HCT116 (cell line): Measurements from ENCODE around the gene CHST4.

Experiments used
- CBX3 ChIP-seq: IDR thresholded peaks from 2 replicates; pipeline ENCODE4 v1.6.1; 2012; ENCODE audit warnings: low read depth
- CTCF ChIP-seq, 3 experiments: fragments of 200-600 bp in 1 of 3; sonication (generic) in 1 of 3; IDR thresholded peaks in 2 of 3; conservative IDR thresholded peaks in 1 of 3; 2 replicates each; pipeline ENCODE4 v1.5.1; 2012 to 2017; ENCODE audit warnings: low read depth in 2 of 3, low read length in 2 of 3, antibody characterized with exemption in 1 of 3, borderline replicate concordance in 1 of 3, control low read depth in 1 of 3, mild to moderate bottlenecking in 1 of 3, mixed read lengths in 1 of 3, mixed run types in 1 of 3, moderate library complexity in 1 of 3; ENCODE audit not compliant: insufficient read depth in 1 of 3
- EZH2 ChIP-seq: fragments of 200-600 bp; sonication (generic); IDR thresholded peaks from 2 replicates; pipeline ENCODE4 v1.6.1; 2017; ENCODE audit warnings: antibody characterized with exemption, mixed run types
- EZH2phosphoT487 ChIP-seq: fragments of 200-600 bp; IDR thresholded peaks from 2 replicates; pipeline ENCODE4 v1.6.1; 2018; ENCODE audit warnings: antibody characterized with exemption, borderline replicate concordance
- JUND ChIP-seq: IDR thresholded peaks from 2 replicates; pipeline ENCODE4 v1.6.1; 2012
- POLR2A ChIP-seq: IDR thresholded peaks from 2 replicates; pipeline ENCODE4 v1.7.0; 2011; ENCODE audit warnings: borderline replicate concordance; ENCODE audit not compliant: insufficient read depth, insufficient read length; ENCODE audit errors: extremely low read depth
- POLR2AphosphoS5 ChIP-seq: IDR thresholded peaks from 2 replicates; pipeline ENCODE4 v1.6.1; 2011; ENCODE audit warnings: mild to moderate bottlenecking, low read depth, low read length, moderate library complexity
- RAD21 ChIP-seq: IDR thresholded peaks from 2 replicates; pipeline ENCODE4 v1.6.1; 2012; ENCODE audit warnings: low read depth, mild to moderate bottlenecking
- REST ChIP-seq: IDR thresholded peaks from 2 replicates; pipeline ENCODE4 v1.6.1; 2012; ENCODE audit warnings: low read depth
- YY1 ChIP-seq: IDR thresholded peaks from 2 replicates; pipeline ENCODE4 v1.6.1; 2011; ENCODE audit warnings: low read length, low read depth, moderate library complexity, mild to moderate bottlenecking; ENCODE audit not compliant: insufficient replicate concordance; ENCODE audit errors: extremely low read depth
- ZBTB33 ChIP-seq: IDR thresholded peaks from 2 replicates; pipeline ENCODE4 v1.6.1; 2011; ENCODE audit warnings: mild to moderate bottlenecking, low read length, moderate library complexity; ENCODE audit not compliant: insufficient replicate concordance; ENCODE audit errors: extremely low read depth
- ZNF274 ChIP-seq: fragments of 200-500 bp; sonication (Bioruptor generic); IDR thresholded peaks from 2 replicates; pipeline ENCODE4 v1.6.1; 2014; ENCODE audit warnings: mild to moderate bottlenecking, low read depth, low read length, inconsistent platforms

- TF ChIP-seq CTCF (IDR thresholded peaks at IDR 0.05 in 2 of 3, conservative IDR thresholded peaks at IDR 0.05 in 1 of 3; ENCODE audit: borderline replicate concordance in 1 of 3, insufficient read depth in 1 of 3, low read depth in 2 of 3, low read length in 2 of 3) (no peak), REST (no peak), YY1 (no peak), POLR2A (no peak), EZH2 (no peak), EZH2phosphoT487 (no peak), JUND (no peak), ZBTB33 (no peak), RAD21 (no peak), POLR2AphosphoS5 (no peak), CBX3 (no peak), ZNF274 (no peak)
Observed at GRCh38 chr16:71489122-71489521, 37.1 kb upstream of the CHST4 start, which contains the start of gene ZNF19.
